Upper lobe of right lung (tissue), 1 donor: ENCODE measurements around the gene SLC35A4. TPM values are rescaled to one million over a fixed set of nuclear protein-coding genes. Genes with fewer than 3 reads are reported as not detected.
"Not testable (repeated sequence)": the region's sequence is repeated elsewhere in the genome, so short reads cannot be mapped to it uniquely, and the experiment has no call there.

ENCODE experiments used
- ATAC-seq: fragments of 200-7000 bp; cut with Tn5 transposase; one replicate; pipeline ENCODE4 v1.9.1; 2020; ENCODE audit warnings: mild to moderate bottlenecking, moderate library complexity
- DNase-seq: peaks from one replicate; pipeline ENCODE4 v3.0.0-alpha.2; 2020
- H3K27ac ChIP-seq: fragments of 200-600 bp; one replicate; pipeline ENCODE4 v1.8.0; 2022
- H3K27me3 ChIP-seq: fragments of 200-600 bp; one replicate; pipeline ENCODE4 v1.8.0; 2022; ENCODE audit warnings: mild to moderate bottlenecking
- H3K36me3 ChIP-seq: fragments of 200-600 bp; one replicate; pipeline ENCODE4 v1.8.0; 2022
- H3K4me1 ChIP-seq: fragments of 200-600 bp; one replicate; pipeline ENCODE4 v1.8.0; 2022
- H3K4me3 ChIP-seq: fragments of 200-600 bp; one replicate; pipeline ENCODE4 v1.8.0; 2022; ENCODE audit warnings: mild to moderate bottlenecking
- H3K9me3 ChIP-seq: fragments of 200-600 bp; one replicate; pipeline ENCODE4 v1.8.0; 2022
- intact Hi-C: fragments of 100-400 bp; cut with DNase I; formaldehyde crosslinking; loops from one replicate; pipeline ENCODE4 v1.11.0; 2022
- total RNA-seq: library from RNA; stranded (reverse); fragmentation: NEBNext Ultra II Directional; extraction: Animal tissue kit (Norgen Biotek cat#: 25700); gene quantifications from one replicate; pipeline ENCODE4 v1.2.1, GENCODE V29; 2021
- TF ChIP-seq, protein P1 (sequence below): fragments of 200-600 bp; IDR thresholded peaks from one replicate; pipeline ENCODE4 v1.8.0; 2022; ENCODE audit warnings: antibody characterized with exemption
- donor health status: DM: no; HTN: yes; CAD: no; lungs with severe emphysema.

Gene SLC35A4
- total RNA-seq, 1 donor from 2014 or later = 89.4 TPM

DNA sequence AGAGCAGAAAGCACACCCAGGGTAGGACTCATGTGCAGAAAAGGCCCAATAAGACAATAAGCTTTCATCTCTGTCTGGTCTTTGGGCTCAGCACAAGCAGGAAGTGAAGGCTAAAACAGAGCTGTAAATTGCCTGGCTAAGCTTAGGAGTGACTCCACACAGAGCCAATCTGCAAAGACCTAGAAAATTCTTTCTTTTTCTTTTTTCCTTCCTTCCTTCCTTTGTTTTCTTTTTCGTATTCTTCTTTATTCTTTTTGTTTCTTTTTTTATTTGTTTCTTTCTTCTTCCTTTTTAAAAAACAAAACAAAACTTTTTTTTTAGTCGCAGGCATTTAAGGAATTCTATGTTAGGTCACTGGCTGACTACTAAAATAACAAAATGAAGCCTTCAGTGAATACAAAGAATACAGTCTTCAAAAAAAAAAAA lies 12.2 kb downstream of the SLC35A4 start:
- DNase-seq = no peak
- no peaks in the 10 kb centered on the region for H3K9me3 ChIP-seq
- H3K4me1 ChIP-seq = peaks cover 22% of the 10 kb centered on the region
- peak overlapping the region; percentile 20 for H3K27ac ChIP-seq
- no peaks in the 10 kb centered on the region for H3K36me3 ChIP-seq
- ATAC-seq = peak; percentile 39
- H3K4me3 ChIP-seq = no peak overlapping the region
- TF ChIP-seq, protein P1, sequence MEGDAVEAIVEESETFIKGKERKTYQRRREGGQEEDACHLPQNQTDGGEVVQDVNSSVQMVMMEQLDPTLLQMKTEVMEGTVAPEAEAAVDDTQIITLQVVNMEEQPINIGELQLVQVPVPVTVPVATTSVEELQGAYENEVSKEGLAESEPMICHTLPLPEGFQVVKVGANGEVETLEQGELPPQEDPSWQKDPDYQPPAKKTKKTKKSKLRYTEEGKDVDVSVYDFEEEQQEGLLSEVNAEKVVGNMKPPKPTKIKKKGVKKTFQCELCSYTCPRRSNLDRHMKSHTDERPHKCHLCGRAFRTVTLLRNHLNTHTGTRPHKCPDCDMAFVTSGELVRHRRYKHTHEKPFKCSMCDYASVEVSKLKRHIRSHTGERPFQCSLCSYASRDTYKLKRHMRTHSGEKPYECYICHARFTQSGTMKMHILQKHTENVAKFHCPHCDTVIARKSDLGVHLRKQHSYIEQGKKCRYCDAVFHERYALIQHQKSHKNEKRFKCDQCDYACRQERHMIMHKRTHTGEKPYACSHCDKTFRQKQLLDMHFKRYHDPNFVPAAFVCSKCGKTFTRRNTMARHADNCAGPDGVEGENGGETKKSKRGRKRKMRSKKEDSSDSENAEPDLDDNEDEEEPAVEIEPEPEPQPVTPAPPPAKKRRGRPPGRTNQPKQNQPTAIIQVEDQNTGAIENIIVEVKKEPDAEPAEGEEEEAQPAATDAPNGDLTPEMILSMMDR = no peak
- intact Hi-C loops = no loop called here
- no peaks in the 10 kb centered on the region for H3K27me3 ChIP-seq

DNA sequence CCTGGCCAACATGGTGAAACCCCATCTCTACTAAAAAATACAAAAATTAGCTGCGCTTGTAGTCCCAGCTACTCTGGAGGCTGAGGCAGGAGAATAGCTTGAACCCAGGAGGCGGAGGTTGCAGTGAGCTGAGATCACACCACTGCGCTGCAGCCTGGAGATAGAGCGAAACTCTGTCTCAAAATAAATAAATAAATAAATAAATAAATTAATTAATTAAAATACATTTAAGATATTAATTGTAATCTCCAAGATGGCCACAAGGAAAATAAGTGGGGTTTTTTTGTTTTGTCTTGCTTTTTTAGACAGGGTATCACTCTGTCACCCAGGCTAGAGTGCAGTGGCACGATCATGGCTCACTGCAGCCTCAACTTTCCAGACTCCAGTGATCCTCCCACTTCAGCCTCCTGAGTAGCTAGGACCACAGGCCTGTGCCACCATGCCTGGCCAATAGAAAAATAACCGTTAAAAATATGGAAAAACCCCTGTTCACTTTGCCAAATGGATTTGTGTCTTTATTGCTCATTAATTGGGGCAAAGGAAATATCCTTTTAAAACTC lies 14.6 kb downstream of the SLC35A4 start:
- H3K27ac ChIP-seq, H3K9me3 ChIP-seq, ATAC-seq, intact Hi-C loops, DNase-seq, H3K36me3 ChIP-seq, H3K4me3 ChIP-seq, H3K27me3 ChIP-seq: not testable (repeated sequence)
- peaks cover 11% of the 10 kb centered on the region for H3K4me1 ChIP-seq

DNA sequence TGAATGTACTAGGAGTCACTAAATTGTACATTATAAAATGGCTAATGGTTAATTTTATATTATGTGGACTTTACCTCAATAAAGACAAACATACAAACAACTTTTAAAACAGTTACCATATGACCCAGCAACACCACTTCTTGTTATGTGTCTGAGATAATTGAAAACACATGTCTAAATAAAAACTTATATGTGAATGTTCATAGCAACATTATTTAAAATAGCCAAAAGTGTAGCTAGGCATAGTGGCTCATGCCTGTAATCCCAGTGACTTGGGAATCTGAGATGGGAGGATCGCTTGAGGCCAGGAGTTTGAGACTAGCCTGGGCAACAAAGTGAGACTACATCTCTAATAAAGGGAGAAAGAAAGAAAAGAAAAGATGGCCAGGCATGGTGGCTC lies 22.9 kb downstream of the SLC35A4 start:
- Histone ChIP-seq H3K9me3 (no peaks in the 10 kb centered on the region), H3K27me3 (no peaks in the 10 kb centered on the region), H3K4me1 (peaks cover 17% of the 10 kb centered on the region), H3K27ac (no peak overlapping the region), H3K4me3 (no peak overlapping the region), H3K36me3 (no peaks in the 10 kb centered on the region)
- intact Hi-C loops = no loop called here
- TF ChIP-seq, protein P1 = no peak
- no peak for ATAC-seq
- DNase-seq = no peak

DNA sequence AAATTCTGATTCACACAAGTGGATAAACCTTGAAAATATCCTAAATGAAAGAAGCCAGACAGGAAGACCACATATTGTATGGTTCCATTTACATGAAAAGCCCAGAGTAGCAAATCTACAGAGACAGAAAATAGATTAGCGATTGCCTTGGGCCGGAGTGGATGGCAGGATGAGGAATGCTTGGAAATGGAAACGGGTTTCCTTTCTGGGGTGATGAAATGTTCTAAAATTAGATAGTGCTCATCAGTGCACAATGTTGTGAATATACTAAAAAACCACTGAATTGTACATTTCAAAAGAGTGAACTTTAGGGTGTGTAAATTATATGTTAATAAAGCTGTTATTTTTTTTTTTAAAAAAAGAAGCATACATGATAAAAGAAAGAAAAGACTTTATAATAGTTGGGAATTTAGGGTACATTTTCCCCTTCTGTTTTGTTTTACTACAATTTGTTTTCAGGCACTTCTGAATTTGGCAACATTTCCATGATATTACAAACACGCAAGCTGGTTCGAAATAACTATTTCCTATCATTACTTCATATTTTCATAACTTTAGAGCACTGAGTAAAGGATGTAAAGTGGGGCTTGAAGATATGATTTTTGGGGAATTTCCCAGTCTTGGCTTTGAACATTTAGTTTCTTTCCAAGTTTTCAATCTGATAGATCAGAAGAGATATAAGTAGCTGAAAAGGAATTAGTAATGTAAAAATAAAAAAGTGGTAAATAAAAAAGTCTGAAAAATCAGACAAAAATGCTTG lies 23.9 kb downstream of the SLC35A4 start:
- no peak for ATAC-seq
- peak overlapping the region; percentile 62 for H3K27ac ChIP-seq
- intact Hi-C loops = no loop called here

DNA sequence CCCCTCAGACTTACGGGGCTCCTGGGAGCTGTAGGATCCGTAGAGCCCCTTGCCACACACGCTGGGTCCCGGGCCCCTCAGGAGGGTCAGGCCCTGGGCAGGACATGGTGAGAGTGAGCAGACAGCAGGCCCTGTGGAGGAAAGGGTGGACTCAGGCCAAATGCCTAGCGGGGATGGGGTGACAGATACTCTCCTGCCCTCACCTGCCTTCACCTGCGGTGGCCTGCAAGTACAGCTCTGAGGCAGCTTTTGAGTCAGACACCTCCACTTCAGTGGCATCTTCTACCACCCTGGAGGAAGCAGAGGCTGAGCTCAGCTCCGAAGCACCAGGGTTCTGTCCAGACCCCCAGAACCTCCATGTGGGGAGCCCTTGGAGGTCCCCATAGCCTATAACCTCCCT lies 26.2 kb downstream of the SLC35A4 start:
- no peak for DNase-seq
- Histone ChIP-seq H3K27me3 (no peaks in the 10 kb centered on the region), H3K9me3 (no peaks in the 10 kb centered on the region), H3K4me3 (no peak overlapping the region), H3K36me3 (no peaks in the 10 kb centered on the region), H3K4me1 (peaks cover 27% of the 10 kb centered on the region), H3K27ac (no peak overlapping the region)
- intact Hi-C loops = no loop called here
- no peak for ATAC-seq
- TF ChIP-seq, protein P1 = no peak

More for the DNA sequence above, 23.9 kb downstream of the SLC35A4 start:
- no peak for DNase-seq
- H3K27me3 ChIP-seq = no peaks in the 10 kb centered on the region
- H3K9me3 ChIP-seq = no peaks in the 10 kb centered on the region
- TF ChIP-seq, protein P1 = no peak
- H3K4me1 ChIP-seq = peaks cover 17% of the 10 kb centered on the region
- H3K36me3 ChIP-seq = no peaks in the 10 kb centered on the region
- no peak overlapping the region for H3K4me3 ChIP-seq

DNA sequence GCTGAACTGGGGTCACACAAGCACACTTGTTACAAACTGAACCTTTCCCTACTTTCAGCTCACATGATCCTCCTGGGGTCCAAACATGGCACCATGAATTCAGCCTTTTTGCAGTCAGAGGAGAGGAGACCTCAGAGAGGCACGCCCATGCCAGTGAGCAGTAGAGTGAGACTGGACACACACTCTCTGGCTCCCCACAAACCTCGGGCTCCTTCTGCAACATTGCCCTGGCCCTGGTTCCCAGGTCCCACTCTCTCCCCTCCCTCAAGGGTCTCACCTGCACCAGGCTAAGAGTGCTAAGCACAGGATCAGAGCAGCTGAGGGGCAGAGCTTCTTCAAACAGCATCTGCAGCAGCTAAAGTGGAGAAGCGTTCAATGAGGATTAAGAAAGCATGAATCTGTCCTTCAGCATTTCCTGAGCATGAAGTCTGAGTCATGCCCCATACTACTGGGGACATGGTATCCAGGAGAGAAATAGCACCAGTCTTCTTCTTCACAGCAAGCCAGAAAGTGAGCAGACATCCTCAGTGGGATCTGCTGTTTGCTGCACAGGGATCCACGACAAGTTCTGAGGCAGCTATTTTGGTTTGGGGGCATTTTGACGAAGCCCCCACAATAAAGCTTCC lies 27.2 kb downstream of the SLC35A4 start:
- DNase-seq (no peak), ATAC-seq (peak; percentile 53)
- peaks cover 37% of the 10 kb centered on the region for H3K4me1 ChIP-seq
- no peak overlapping the region for H3K27ac ChIP-seq
- TF ChIP-seq, protein P1 = no peak
- no peaks in the 10 kb centered on the region for H3K27me3 ChIP-seq
- H3K9me3 ChIP-seq = no peaks in the 10 kb centered on the region
- no peak overlapping the region for H3K4me3 ChIP-seq
- no peaks in the 10 kb centered on the region for H3K36me3 ChIP-seq
- intact Hi-C loops = no loop called here

DNA sequence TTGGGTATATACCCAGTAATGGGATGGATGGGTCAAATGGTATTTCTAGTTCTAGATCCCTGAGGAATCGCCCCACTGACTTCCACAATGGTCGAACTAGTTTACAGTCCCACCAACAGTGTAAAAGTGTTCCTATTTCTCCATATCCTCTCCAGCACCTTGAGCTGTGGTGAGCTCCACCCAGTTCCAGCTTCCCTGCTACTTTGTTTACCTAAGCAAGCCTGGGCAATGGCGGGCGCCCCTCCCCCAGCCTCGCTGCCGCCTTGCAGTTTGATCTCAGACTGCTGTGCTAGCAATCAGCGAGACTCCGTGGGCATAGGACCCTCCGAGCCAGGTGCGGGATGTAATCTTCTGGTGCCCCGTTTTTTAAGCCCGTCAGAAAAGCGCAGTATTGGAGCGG lies 28.4 kb downstream of the SLC35A4 start:
- ATAC-seq, intact Hi-C loops, H3K27me3 ChIP-seq, H3K27ac ChIP-seq, DNase-seq, H3K4me3 ChIP-seq, H3K9me3 ChIP-seq, H3K36me3 ChIP-seq: not testable (repeated sequence)
- peaks cover 37% of the 10 kb centered on the region for H3K4me1 ChIP-seq
